Nephron (organoid): ENCODE measurements around the gene POMT1.

Experiments used
- H3K27ac Mint-ChIP-seq, 3 experiments: 2 replicates each; pipeline ENCODE4 v1.8.0; 2020; ENCODE audit warnings: mixed read lengths in 3 of 3, mild to moderate bottlenecking in 2 of 3, moderate library complexity in 1 of 3
- H3K27me3 Mint-ChIP-seq: 2 replicates; pipeline ENCODE4 v1.8.0; 2021; ENCODE audit warnings: low read depth, mild to moderate bottlenecking, moderate library complexity, mixed read lengths
- H3K36me3 Mint-ChIP-seq: 2 replicates; pipeline ENCODE4 v1.8.0; 2020; ENCODE audit warnings: low read depth, mixed read lengths
- H3K4me1 Mint-ChIP-seq: 2 replicates; pipeline ENCODE4 v1.8.0; 2020; ENCODE audit warnings: mixed read lengths
- H3K4me3 Mint-ChIP-seq, 3 experiments: 2 replicates each; pipeline ENCODE4 v1.8.0; 2020; ENCODE audit warnings: mild to moderate bottlenecking in 3 of 3, mixed read lengths in 3 of 3, moderate library complexity in 2 of 3
- H3K9me3 Mint-ChIP-seq: 2 replicates; pipeline ENCODE4 v1.8.0; 2020; ENCODE audit warnings: mixed read lengths
- CTCF ChIP-seq, 3 experiments: fragments of 200-600 bp; sonication (generic); IDR thresholded peaks; one replicate each; pipeline ENCODE4 v1.5.0; 2021; ENCODE audit warnings: antibody characterized with exemption in 3 of 3; ENCODE audit not compliant: unreplicated experiment in 3 of 3

Gene POMT1

GRCh38 chr9:131554843-131555351 is 52.2 kb downstream of the POMT1 start:
- Mint-ChIP-seq H3K4me3 (peak overlapping the region in 2 of 3 experiments; percentile 38), H3K9me3 (peaks cover 4% of the 10 kb centered on the region), H3K27ac (no peak overlapping the region), H3K36me3 (no peaks in the 10 kb centered on the region), H3K4me1 (peaks cover 5% of the 10 kb centered on the region), H3K27me3 (peaks cover 60% of the 10 kb centered on the region)
- TF ChIP-seq CTCF (IDR thresholded peaks at IDR 0.05; ENCODE audit: unreplicated experiment in 3 of 3) = no peak

- TF ChIP-seq CTCF (IDR thresholded peaks at IDR 0.05; ENCODE audit: unreplicated experiment in 3 of 3) = no peak
- peaks cover 4% of the 10 kb centered on the region for H3K36me3 Mint-ChIP-seq
- H3K27ac Mint-ChIP-seq = no peak overlapping the region
- peaks cover 60% of the 10 kb centered on the region for H3K27me3 Mint-ChIP-seq
- no peak overlapping the region for H3K4me3 Mint-ChIP-seq
- peaks cover 10% of the 10 kb centered on the region for H3K9me3 Mint-ChIP-seq
- H3K4me1 Mint-ChIP-seq = no peaks in the 10 kb centered on the region
These were observed 53.3 kb downstream of the POMT1 start for GRCh38 chr9:131555841-131556673.

GRCh38 chr9:131557855-131558548 is 55.3 kb downstream of the POMT1 start:
- H3K4me3 Mint-ChIP-seq = no peak overlapping the region
- peaks cover 47% of the 10 kb centered on the region for H3K27me3 Mint-ChIP-seq
- no peaks in the 10 kb centered on the region for H3K4me1 Mint-ChIP-seq
- peaks cover 4% of the 10 kb centered on the region for H3K36me3 Mint-ChIP-seq
- no peak for TF ChIP-seq CTCF (IDR thresholded peaks at IDR 0.05; ENCODE audit: unreplicated experiment in 3 of 3)
- no peak overlapping the region for H3K27ac Mint-ChIP-seq
- peaks cover 17% of the 10 kb centered on the region for H3K9me3 Mint-ChIP-seq

- no peak overlapping the region for H3K4me3 Mint-ChIP-seq
- peaks cover 17% of the 10 kb centered on the region for H3K9me3 Mint-ChIP-seq
- no peak for TF ChIP-seq CTCF (IDR thresholded peaks at IDR 0.05; ENCODE audit: unreplicated experiment in 3 of 3)
- H3K27ac Mint-ChIP-seq = no peak overlapping the region
- H3K4me1 Mint-ChIP-seq = no peaks in the 10 kb centered on the region
- peaks cover 33% of the 10 kb centered on the region for H3K27me3 Mint-ChIP-seq
- peaks cover 4% of the 10 kb centered on the region for H3K36me3 Mint-ChIP-seq
These were observed 56.8 kb downstream of the POMT1 start for GRCh38 chr9:131559421-131560000.

GRCh38 chr9:131562032-131562959 is 59.6 kb downstream of the POMT1 start:
- Mint-ChIP-seq H3K4me1 (no peaks in the 10 kb centered on the region), H3K27me3 (peaks cover 8% of the 10 kb centered on the region), H3K36me3 (peaks cover 8% of the 10 kb centered on the region), H3K4me3 (no peak overlapping the region), H3K27ac (no peak overlapping the region), H3K9me3 (peaks cover 17% of the 10 kb centered on the region)
- no peak for TF ChIP-seq CTCF (IDR thresholded peaks at IDR 0.05; ENCODE audit: unreplicated experiment in 3 of 3)
